GM20431 (cell line): ENCODE results near the gene NUPR2.
"Not testable (repeated sequence)": the region's sequence is repeated elsewhere in the genome, so short reads cannot be mapped to it uniquely, and the experiment has no call there.

Source experiments
- in situ Hi-C: fragments of 300-500 bp; cut with MseI, MboI; formaldehyde crosslinking; loops from one replicate; pipeline ENCODE4 v1.15.0; 2020; ENCODE audit warnings: low sequenced_read_pairs; ENCODE audit not compliant: unreplicated experiment

NUPR2 gene, protein sequence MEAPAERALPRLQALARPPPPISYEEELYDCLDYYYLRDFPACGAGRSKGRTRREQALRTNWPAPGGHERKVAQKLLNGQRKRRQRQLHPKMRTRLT

DNA sequence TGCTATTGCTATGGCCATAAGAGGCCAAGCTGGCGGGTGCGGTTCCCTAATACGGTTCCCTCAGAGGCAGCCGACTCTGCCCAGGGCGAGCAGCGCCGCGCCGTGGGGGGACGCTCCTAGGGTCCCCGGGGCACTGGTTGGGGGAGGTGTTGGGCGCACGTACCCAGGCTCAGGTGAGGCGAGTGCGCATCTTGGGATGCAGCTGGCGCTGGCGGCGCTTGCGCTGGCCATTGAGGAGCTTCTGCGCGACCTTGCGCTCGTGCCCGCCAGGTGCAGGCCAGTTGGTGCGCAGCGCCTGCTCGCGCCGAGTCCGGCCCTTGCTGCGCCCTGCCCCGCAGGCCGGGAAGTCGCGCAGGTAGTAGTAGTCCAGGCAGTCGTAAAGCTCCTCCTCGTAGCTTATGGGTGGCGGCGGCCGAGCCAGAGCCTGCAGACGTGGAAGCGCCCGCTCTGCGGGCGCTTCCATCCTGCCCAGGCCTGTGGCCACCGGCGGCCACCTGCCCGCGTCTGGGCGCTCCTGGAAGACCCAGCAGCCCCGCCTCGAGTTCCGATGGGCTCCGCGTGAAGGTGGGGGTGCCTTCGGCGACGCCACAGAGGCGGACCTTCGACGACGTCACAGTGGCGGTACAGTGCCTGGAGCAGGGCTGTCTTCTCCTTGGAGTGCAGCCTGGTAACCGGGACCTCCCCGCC, at the start of gene NUPR2:
Gene NUPR2, minus strand, starts transcription at position 566 of the 687 bp plus-strand sequence. Its CDS starts 103 bp downstream, at position 463.
- in situ Hi-C loops = no loop called here

GRCh38 chr7:56157238-56157790, 41.1 kb upstream of the NUPR2 start:
- in situ Hi-C loops = no loop called here

- in situ Hi-C loops = not testable (repeated sequence)
Measured at GRCh38 chr7:56131062-56131461, 14.8 kb upstream of the NUPR2 start.

- in situ Hi-C loops = no loop called here
Measured at GRCh38 chr7:56127241-56127975, 11.2 kb upstream of the NUPR2 start.

GRCh38 chr7:56125831-56126230, 9.6 kb upstream of the NUPR2 start:
- in situ Hi-C loops = no loop called here

- in situ Hi-C loops = no loop called here
Measured at GRCh38 chr7:56124981-56125380, 8.8 kb upstream of the NUPR2 start.

DNA sequence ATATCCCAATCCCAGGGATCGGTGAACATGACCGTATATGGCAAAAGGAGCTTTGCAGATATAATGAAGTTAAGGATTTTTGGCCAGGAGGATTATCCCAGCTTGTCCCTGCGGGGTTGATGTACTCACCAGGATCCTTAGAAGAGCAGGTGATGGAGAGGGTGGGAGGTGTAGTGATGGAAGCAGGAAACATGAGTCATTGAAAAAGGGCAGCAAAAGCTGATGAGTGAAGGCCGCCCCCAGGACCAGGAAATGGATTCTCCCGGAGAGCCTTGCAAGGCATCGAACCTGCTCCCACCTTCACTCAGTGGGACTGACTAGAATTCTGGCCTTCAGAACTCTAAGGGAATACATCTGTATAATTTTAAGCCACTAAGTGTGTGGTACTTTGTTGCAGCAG, 5.2 kb upstream of the NUPR2 start:
- in situ Hi-C loops = no loop called here

GRCh38 chr7:56112244-56112643, 4.0 kb downstream of the NUPR2 start:
- in situ Hi-C loops = not testable (repeated sequence)

DNA sequence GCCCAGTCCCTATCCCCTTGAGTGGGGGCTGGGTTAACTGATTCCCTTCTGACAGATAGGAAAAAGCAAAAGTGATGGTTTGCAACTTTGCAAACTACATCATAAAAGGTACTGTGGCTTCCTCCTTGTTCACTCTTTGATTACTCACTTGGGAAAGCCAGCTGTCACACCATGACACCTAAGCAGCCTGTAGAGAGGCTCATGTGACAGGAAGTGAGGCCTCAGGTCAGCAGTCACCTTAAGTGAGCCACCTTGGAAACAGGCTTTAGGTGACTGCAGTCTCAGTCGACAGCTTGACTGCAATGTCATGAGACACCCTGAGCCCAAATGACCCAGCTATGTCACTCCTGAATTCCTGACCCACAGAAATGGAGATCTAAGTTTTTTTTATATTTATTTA, 5.6 kb downstream of the NUPR2 start:
- in situ Hi-C loops = no loop called here

GRCh38 chr7:56107954-56108258, 8.3 kb downstream of the NUPR2 start:
- in situ Hi-C loops = no loop called here

- in situ Hi-C loops = no loop called here
Measured at GRCh38 chr7:56106108-56107073, 9.8 kb downstream of the NUPR2 start, which contains the start of gene CHCHD2. Gene CHCHD2 (minus strand): TSS chr7:56106476. CDS start chr7:56106413, 63 bp downstream.

DNA sequence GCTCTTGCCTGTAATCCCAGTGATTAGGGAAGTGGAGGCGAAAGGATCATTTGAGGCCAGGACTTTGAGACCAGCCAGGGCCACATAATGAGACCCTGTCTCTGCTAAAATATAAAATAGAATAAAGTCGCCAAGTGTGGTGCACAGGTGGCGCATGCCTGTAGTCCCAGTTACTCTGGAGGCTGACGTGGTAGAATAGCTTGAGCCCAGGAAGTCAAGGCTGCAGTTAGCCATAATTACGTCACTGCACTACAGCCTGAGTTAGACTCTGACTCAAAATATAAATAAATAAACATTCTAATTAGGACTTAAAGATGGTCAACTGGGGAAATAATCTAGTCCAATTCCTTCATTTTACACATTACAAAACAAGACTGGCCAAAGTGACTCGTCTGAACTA, 10.7 kb downstream of the NUPR2 start:
- in situ Hi-C loops = no loop called here

GRCh38 chr7:56104138-56104537, 12.1 kb downstream of the NUPR2 start:
- in situ Hi-C loops = not testable (repeated sequence)

DNA sequence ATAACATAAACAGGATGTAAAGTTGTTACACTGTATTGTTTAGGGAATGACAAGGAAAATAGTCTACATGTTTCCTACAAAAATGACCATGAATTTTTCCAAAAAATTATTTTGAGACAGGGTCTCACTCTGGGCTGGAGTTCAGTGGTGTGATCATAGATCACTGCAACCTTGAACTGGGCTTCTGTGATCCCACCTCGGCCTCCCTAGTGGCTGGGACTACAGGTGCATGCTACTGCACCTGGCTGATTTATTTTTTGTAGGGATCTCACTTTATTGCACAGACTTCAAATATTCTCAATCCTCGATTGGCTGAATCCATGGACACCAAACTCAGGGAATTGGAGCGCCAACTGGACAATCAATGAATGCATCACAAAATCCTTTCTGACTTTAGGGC, 16.6 kb downstream of the NUPR2 start:
- in situ Hi-C loops = no loop called here

DNA sequence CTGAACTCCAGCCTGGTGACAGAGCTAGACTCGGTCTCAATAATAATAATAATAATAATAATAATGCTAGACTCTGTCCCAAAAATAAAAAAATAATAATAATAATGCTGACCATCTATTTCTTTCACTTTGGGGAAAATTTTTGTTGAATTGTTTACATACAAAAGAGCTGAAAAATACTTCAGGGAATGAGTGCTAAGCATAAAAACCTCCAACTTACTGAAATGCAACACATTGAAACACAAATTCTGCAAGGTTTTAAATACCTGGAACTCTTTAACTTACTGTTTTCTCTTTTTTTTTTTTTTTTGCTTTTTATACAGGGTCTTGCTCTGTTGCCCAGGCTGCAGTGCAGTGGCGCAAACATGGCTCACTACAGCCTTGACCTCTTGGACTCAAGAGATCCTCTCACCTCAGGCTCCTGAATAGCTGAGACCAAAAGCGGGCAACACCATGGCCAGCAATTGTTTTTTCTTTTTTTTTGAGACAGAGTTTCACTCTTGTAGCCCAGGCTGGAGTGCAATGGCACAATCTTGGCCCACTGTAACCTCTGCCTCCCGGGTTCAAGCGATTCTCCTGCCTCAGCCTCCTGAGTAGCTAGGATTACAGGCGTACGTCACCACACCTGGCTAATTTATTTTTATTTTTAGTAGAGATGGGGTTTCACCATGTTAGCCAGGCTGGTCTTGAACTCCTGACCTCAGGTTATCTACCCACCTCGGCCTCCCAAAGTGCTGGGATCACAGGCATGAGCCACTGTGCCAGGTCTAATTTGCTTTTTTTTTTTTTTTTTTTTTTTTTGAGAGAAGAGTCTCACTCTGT, 17.8 kb downstream of the NUPR2 start:
- in situ Hi-C loops = not testable (repeated sequence)

DNA sequence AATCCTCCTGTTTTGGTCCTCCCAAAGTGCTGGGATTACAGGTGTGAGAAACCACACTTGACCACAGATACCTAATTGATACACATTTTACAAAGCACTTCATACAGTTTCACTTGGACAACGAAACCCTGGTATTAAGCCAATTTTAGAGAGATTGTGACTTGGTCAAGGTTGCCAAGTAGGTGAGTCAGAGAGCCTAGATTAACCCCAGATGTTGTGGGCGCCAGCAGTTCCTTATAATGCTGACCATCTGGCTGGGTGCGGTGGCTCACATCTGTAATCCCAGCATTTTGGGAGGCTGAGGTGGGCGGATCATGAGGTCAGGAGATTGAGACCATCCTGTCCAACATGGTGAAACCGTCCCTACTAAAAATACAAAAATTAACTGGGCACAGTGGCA, 18.5 kb downstream of the NUPR2 start:
- in situ Hi-C loops = no loop called here

DNA sequence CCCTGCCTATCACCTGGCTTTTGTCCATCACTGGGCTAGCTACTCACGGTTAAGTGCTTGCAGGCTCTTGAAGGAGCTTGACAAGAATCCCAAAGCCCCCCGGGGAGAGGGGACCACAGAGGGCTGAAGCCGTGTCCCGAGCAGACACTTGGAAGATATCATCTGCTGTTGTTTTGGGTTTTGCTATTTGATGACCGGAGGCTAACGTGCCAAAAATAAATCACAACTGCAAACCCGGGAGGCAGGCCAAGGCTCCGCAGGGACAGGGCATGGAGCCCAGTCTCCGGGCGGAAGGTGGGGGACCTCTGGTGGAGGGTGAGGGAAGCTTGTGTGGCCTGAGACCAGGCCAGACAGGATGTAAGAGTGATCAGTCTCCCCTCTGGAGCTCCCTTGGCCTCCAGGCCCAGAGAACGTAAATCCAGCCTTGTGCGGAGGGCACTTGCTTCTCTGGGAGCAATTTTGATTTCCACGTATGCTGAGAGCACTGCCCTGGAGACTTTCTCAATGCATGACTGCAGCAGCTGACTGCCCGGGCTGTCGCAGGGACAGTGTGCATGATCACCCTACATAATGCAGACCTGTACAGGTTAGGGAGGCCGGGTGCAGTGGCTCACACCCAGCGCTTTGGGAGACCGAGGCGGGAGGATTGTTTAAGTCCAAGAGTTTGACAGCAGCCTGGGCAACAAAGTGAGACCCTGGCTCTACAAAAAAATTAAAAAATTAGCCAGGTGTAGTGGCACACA, 23.3 kb downstream of the NUPR2 start, which contains the start of gene PHKG1:
Gene PHKG1, minus strand, starts transcription at position 164 of the 743 bp plus-strand sequence. CDS start 4,011 bp downstream, outside the sequence.
- in situ Hi-C loops = no loop called here

DNA sequence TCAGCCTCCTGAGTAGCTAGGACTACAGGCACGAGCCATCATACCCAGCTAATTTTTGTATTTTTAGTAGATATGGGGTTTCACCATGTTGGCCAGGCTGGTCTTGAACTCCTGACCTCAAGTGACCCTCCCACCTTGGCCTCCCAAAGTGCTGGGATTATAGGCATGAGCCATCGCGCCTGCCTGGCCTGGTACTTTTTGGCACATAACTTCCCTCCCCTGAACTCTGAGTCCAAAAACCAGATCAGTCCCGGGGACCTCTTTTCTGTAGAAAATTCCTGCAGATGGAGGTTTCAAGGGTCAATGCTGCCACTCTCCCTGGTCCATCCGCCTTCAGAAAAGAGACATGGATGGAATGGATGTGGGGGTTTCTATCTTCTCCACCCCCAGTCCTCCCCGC, 23.8 kb downstream of the NUPR2 start:
- in situ Hi-C loops = not testable (repeated sequence)
